Measurements from ENCODE around the gene NOS3. TPM values are rescaled to one million over a fixed set of nuclear protein-coding genes. Genes with fewer than 3 reads are reported as not detected.

NOS3 gene
- total RNA-seq, 1 donor from 2014 or later = 1.8 TPM

DNA sequence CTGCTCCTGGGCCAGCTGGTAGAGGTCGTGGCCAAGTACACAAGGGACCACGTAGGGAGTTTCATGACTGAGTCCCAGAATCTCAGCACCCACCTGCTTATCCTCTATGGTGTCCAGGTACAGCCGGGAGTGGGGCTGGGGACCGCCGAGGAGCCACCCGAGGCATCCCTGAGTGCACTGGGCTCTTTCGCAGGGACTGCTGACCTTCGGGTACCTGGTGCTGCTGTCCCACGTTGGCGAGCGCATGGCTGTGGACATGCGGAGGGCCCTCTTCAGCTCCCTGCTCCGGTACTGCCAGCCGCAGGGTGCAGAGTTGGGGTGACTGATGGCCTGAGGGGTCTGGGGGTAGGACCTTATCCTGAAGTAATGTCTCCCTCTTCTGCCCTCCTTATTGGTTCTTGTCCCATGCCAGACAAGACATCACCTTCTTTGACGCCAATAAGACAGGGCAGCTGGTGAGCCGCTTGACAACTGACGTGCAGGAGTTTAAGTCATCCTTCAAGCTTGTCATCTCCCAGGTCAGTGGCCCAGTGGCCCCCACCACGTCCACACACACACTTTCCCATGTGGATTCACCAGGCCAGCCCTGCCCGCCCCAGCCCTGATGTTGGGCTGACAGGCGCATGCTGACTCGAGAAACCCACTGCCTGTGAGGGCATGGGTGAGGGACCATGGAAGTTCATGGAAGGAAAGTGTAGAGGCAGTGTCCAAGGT is 43.7 kb downstream of the NOS3 start:
- Histone ChIP-seq H3K27me3 (ENCODE audit: insufficient read depth, low read length) (no peaks in the 10 kb centered on the region), H3K79me2 (ENCODE audit: insufficient read depth, low read length) (peaks cover 9% of the 10 kb centered on the region), H3K4me3 (ENCODE audit: insufficient read depth, low read depth, low read length) (no peak overlapping the region), H2AFZ (ENCODE audit: low read depth, low read length) (no peak overlapping the region), H4K20me1 (ENCODE audit: insufficient read depth, low read length) (no peaks in the 10 kb centered on the region), H3K9ac (ENCODE audit: low read length) (no peak overlapping the region), H3K9me3 (ENCODE audit: insufficient read depth, low read depth, low read length) (no peaks in the 10 kb centered on the region), H3K36me3 (ENCODE audit: insufficient read depth, low read length) (peaks cover 5% of the 10 kb centered on the region), H3K4me2 (ENCODE audit: low read length) (no peak overlapping the region), H3K4me1 (ENCODE audit: insufficient read depth, low read length) (peaks cover 12% of the 10 kb centered on the region), H3K27ac (ENCODE audit: low read depth, low read length) (no peak overlapping the region)
- TF ChIP-seq CTCF (IDR thresholded peaks at IDR 0.05; ENCODE audit: insufficient read depth, low read depth, low read length) (no peak), EZH2 (IDR thresholded peaks at IDR 0.05; ENCODE audit: insufficient read depth, low read length) (no peak)
- Mint-ChIP-seq H3K4me1 (ENCODE audit: low read depth, unreplicated experiment) (peaks cover 13% of the 10 kb centered on the region), H3K27me3 (ENCODE audit: low read depth, unreplicated experiment) (no peaks in the 10 kb centered on the region), H3K4me3 (ENCODE audit: unreplicated experiment) (no peak overlapping the region), H3K9me3 (ENCODE audit: unreplicated experiment) (no peaks in the 10 kb centered on the region), H3K36me3 (ENCODE audit: low read depth, unreplicated experiment) (peaks cover 11% of the 10 kb centered on the region), H3K27ac (ENCODE audit: unreplicated experiment) (no peak overlapping the region)
- no peak for FAIRE-seq
- DNase-seq (ENCODE audit: low read depth) = no peak

- Mint-ChIP-seq H3K27me3 (ENCODE audit: low read depth, unreplicated experiment) (no peaks in the 10 kb centered on the region), H3K9me3 (ENCODE audit: unreplicated experiment) (no peaks in the 10 kb centered on the region), H3K36me3 (ENCODE audit: low read depth, unreplicated experiment) (peaks cover 11% of the 10 kb centered on the region), H3K4me3 (ENCODE audit: unreplicated experiment) (no peak overlapping the region), H3K27ac (ENCODE audit: unreplicated experiment) (no peak overlapping the region), H3K4me1 (ENCODE audit: low read depth, unreplicated experiment) (peaks cover 20% of the 10 kb centered on the region)
- Histone ChIP-seq H3K4me2 (ENCODE audit: low read length) (no peak overlapping the region), H3K79me2 (ENCODE audit: insufficient read depth, low read length) (peaks cover 2% of the 10 kb centered on the region), H4K20me1 (ENCODE audit: insufficient read depth, low read length) (no peaks in the 10 kb centered on the region), H3K27me3 (ENCODE audit: insufficient read depth, low read length) (no peaks in the 10 kb centered on the region), H2AFZ (ENCODE audit: low read depth, low read length) (no peak overlapping the region), H3K27ac (ENCODE audit: low read depth, low read length) (no peak overlapping the region), H3K36me3 (ENCODE audit: insufficient read depth, low read length) (peaks cover 5% of the 10 kb centered on the region), H3K9ac (ENCODE audit: low read length) (no peak overlapping the region), H3K9me3 (ENCODE audit: insufficient read depth, low read depth, low read length) (no peaks in the 10 kb centered on the region), H3K4me1 (ENCODE audit: insufficient read depth, low read length) (peaks cover 19% of the 10 kb centered on the region), H3K4me3 (ENCODE audit: insufficient read depth, low read depth, low read length) (no peak overlapping the region)
- TF ChIP-seq EZH2 (IDR thresholded peaks at IDR 0.05; ENCODE audit: insufficient read depth, low read length) (no peak), CTCF (IDR thresholded peaks at IDR 0.05; ENCODE audit: insufficient read depth, low read depth, low read length) (no peak)
- FAIRE-seq (no peak), DNase-seq (ENCODE audit: low read depth) (no peak)
Measured at GRCh38 chr7:151035026-151035717, 44.4 kb downstream of the NOS3 start.

- peaks cover 23% of the 10 kb centered on the region for H3K4me1 Mint-ChIP-seq (ENCODE audit: low read depth, unreplicated experiment)
- no peak overlapping the region for H3K4me3 Mint-ChIP-seq (ENCODE audit: unreplicated experiment)
- H4K20me1 ChIP-seq (ENCODE audit: insufficient read depth, low read length) = no peaks in the 10 kb centered on the region
- H3K9ac ChIP-seq (ENCODE audit: low read length) = no peak overlapping the region
- no peaks in the 10 kb centered on the region for H3K9me3 ChIP-seq (ENCODE audit: insufficient read depth, low read depth, low read length)
- no peak overlapping the region for H3K27ac Mint-ChIP-seq (ENCODE audit: unreplicated experiment)
- H3K36me3 Mint-ChIP-seq (ENCODE audit: low read depth, unreplicated experiment) = peaks cover 11% of the 10 kb centered on the region
- H3K4me1 ChIP-seq (ENCODE audit: insufficient read depth, low read length) = peaks cover 21% of the 10 kb centered on the region
- no peak overlapping the region for H3K4me2 ChIP-seq (ENCODE audit: low read length)
- H3K9me3 Mint-ChIP-seq (ENCODE audit: unreplicated experiment) = no peaks in the 10 kb centered on the region
- H3K36me3 ChIP-seq (ENCODE audit: insufficient read depth, low read length) = peaks cover 5% of the 10 kb centered on the region
- TF ChIP-seq CTCF (IDR thresholded peaks at IDR 0.05; ENCODE audit: insufficient read depth, low read depth, low read length) (no peak), EZH2 (IDR thresholded peaks at IDR 0.05; ENCODE audit: insufficient read depth, low read length) (no peak)
- H3K27ac ChIP-seq (ENCODE audit: low read depth, low read length) = no peak overlapping the region
- no peak overlapping the region for H3K4me3 ChIP-seq (ENCODE audit: insufficient read depth, low read depth, low read length)
- H3K79me2 ChIP-seq (ENCODE audit: insufficient read depth, low read length) = peaks cover under 1% of the 10 kb centered on the region
- no peak overlapping the region for H2AFZ ChIP-seq (ENCODE audit: low read depth, low read length)
- H3K27me3 ChIP-seq (ENCODE audit: insufficient read depth, low read length) = no peaks in the 10 kb centered on the region
- no peaks in the 10 kb centered on the region for H3K27me3 Mint-ChIP-seq (ENCODE audit: low read depth, unreplicated experiment)
- FAIRE-seq (no peak), DNase-seq (ENCODE audit: low read depth) (no peak)
Measured at GRCh38 chr7:151035902-151036301, 45.1 kb downstream of the NOS3 start.

Measured in astrocyte (in vitro differentiated cells and primary cell).